NCI-H1930 (cell line): ENCODE measurements around the gene TNFRSF17.
"Not testable (repeated sequence)": the region's sequence is repeated elsewhere in the genome, so short reads cannot be mapped to it uniquely, and the experiment has no call there.

Experiments
- DNase-seq, 2 experiments: peaks; one replicate each; lab custom pipeline; 2025; lab: John Stamatoyannopoulos, UW

TNFRSF17 gene

DNA sequence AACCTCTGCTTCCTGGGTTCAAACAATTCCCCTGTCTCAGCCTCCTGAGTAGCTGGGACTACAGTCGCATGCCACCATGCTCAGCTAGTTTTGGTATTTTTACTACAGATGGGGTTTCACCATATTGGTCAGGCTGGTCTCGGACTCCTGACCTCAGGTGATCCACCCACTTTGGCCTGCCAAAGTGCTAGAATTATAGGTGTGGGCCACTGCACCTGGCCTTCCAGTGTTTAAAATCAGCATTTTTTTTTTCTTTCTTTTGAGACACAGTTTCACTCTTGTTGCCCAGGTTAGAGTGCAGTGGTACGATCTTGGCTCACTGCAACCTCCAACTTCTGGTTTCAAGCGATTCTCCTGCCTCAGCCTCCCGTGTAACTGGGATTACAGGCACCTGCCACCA lies 5.3 kb downstream of the TNFRSF17 start:
- not testable (repeated sequence) for DNase-seq

DNA sequence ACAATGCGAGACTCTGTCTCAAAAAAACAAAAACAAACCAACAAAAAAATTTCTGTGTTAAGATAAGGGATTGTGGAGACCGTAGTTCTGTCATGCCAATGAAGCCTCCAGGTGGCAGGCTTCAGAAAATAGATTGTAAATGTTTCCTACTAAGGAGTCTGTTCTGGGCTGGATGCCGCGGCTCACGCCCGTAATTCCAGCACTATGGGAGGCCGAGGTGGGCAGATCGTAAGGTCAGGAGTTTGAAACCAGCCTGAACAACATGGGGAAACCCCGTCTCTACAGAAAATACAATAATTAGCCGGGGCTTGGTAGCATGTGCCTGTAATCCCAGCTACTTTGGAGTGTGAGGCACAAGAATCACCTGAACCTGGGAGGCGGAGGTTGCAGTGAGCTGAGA lies 7.1 kb downstream of the TNFRSF17 start:
- no peak for DNase-seq

DNA sequence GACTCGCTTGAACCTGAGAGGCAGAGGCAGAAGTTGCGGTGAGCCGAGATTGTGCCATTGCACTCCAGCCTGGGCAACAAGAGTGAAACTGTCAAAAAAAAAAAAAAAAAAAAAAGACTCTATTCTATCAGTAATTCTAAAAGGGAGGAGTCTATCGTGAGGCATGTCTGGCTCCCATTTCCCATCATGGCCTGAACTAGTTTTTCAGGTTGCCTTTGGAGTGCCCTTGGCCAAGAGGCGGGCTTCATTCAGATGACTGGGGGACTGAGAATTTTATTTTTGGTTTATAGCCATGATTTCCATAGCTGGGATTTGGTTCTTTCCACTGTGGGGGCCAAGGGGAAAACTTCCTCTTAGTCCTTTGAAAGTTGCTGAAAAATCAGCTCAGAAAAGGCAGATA lies 8.1 kb downstream of the TNFRSF17 start:
- no peak for DNase-seq

DNA sequence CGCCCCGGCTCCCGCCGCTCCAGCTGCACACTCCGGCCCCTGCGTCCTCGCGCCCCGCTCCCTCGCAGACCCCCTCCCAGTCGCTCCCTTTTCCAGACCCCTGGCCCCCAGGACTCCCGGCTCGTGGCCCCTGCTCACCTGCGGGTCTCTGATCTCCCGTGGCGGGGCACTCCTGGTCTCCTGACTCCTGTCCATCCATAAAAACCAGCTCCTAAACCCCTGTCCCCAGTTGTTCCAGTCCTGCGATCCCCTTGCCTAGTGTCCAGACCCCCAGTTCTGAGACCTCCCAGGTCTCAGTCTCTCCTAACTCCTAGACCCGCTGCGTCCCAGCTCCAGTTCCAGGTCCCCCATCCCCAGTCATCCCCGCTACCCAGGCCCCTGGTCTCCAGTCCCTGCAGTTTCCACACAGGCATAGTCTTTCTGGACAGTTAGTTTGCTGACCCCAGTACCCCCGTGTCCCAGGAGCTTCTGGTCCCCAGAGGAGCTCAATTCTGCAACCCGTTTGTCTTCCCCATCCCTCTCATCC lies 11.9 kb downstream of the TNFRSF17 start:
- DNase-seq = no peak

DNA sequence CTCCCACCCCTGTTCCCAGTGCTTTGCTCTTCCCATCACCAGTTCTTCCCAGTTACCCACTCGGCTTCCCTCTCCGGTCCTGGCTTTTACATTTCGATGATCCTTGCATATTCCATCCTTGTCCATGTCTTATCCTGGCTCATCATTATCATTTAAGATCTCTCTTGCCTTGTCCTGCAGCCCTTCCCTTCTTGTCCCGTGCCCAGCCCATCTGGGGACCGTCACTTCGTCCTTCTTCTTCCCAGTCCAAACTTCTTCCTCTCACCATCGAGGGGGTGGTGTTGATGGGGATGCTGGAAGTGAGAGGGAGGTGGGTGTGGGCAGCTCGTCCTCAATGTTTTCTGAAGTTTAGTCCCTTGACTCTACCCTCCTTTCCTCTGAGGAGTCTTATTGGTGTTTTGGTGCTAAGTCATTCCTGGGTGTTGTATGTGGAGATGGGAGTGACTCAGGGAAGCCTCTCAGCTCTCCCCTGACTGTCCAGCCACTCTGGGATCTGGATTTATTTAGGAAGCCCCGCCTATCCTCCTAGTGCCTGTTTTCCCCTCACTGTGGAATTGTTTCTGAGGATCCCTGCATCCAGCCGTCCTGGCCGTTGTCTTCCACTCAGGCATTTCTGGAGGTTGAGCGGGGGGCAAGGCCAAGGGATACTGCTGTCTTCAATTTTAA lies 12.5 kb downstream of the TNFRSF17 start:
- no peak for DNase-seq

DNA sequence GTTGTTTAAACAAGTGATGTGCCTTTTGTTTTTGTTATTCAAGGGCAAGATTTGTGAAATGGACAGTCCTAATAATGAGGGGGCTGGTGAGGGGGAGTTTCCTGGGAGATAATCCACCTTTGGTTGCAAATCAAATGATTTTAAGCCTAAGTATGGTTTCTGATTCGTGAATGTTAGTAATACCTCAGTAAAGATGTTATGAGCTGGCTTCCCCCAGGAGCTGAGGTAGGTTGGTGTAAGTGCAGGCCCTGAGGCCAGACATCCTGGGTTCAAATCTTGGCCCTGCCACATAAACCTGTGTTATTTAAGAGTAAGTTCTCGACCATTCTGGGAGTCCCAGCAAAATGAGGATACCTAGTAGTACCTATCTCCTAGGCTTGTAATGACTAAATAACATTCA lies 13.1 kb downstream of the TNFRSF17 start:
- DNase-seq = no peak

DNA sequence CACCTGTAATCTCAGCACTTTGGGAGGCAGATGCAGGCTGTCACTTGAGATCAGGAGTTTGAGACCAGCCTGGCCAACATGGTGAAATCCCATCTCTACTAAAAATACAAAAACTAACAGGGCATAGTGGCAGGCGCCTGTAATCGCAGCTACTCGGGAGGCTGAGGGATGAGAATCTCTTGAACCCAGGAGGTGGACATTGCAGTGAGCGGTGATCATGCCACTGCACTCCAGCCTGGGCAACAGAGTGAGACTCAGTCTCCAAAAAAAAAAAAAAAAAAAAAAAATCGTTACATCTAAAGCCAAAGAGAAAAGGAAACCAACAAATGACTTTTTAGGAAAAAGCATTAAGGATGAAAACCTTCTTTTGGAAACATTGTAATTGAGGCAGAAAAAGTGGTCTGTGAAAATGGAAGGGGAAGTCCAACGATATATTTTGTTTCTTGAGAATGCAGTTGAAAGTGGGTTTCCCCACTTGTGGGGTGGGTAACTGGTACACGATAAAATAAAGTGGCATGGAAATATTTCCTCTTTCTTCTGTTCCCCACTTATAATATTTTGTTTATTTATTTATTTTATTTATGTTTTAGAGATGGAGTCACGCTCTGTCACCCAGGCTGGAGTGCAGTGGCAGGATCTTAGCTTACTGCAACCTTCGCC lies 14.1 kb downstream of the TNFRSF17 start:
- no peak for DNase-seq

DNA sequence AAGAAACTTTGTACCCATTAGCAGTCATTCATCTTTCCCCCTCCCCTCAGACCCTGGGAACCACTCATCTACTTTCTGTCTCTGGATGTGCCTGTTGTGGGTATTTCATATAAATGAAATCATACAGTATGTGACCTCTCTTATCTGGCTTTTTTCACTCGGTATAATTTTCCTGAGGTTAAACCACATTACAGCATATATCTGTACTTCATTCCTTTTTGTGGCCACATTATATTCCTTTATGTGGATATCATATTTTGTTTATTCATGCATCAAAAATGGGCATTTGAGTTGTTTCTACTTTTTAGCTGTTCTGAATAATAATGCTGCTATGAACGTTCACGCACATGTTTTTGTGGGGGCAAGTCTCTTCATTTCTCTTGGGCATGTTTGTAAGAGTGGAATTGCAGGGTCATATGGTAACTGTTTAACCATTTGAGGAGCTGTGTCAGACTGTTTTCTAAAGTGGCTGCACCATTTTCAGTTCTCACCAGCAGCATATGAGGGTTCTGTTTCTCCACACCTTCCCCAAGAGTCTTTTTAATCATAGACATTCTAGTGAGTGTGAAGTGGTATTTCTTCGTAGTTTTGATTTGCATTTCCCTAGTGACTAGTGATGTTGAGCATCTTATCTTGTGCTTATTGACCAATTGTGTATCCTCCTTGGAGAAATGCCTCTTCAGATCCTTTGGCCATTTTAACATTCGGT lies 15.3 kb downstream of the TNFRSF17 start:
- DNase-seq = no peak

DNA sequence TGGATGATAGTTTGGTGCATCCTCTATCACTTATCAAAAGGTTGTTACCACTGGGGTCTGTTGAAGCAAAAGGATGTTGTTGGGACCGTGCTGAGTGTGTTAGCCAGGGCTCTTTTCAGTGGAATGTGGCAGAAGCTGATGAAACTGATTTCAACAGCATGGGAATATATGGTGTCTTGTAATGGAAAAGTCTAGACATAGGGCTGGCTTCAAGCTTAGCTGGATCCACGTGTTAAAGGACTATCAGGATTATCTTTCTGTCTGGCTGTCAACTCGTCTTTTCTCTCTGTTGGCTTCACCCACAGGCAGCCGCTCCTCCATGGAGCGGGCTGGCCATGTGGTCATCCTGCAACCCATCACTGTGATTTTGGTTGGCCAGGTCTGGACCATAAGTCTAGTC lies 20.2 kb downstream of the TNFRSF17 start:
- no peak for DNase-seq

DNA sequence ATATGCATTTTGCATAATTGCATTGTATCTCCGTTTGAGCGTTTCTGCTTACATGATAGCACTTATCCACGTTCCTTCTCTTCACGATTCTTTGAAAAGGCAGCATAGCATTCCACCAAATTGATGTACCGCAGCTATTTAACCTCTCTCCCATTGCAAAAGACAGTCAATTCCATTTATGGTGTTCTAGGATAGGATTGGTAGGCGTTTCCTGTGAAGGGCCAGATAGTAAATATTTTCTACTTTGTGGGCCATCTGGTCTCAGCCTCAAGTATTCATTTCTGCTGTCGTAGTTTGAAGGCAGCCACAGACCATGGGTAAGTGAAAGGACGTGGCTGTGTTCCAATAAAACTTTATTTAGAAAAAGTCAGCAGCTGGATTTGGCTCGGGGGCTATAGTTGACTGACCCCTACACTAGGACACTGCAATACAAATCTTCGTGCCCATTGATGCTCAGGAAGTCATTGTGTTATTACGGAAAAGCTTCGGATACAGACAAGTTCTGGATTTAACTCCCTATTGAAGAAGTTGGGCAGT lies 21.6 kb downstream of the TNFRSF17 start:
- no peak for DNase-seq

DNA sequence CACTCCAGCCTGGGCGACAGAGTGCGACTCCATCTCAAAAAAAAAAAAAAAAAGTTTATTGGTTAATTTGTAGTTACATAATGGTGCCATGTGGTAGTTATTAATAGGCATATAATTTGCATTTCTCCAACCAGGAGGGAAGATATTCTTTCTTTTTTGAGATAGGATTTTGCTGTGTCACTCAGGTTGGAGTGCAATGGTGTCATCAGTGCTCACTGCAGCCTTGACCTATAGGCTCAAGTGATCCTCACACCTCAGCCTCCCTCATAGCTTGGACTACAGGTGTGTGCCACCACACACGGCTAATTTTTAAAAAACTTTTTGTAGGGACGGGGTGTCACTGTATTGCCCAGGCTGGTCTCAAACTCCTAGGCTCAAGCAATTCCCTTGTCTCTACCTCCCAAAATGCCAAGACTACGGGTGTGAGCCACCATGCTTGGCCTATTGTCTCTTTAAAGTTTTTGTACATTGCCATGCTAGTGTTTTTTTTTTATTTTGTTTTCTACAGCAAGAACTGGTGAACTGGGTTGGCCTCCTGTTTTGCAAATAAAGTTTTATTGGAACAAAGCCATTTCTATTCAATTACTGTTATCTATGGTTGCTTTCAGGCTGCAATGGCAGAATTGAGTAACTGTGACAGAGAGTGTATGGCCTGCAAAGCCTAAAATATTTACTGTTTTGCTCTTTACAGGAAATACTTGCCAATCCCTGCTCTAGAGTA lies 23.4 kb downstream of the TNFRSF17 start:
- no peak for DNase-seq

DNA sequence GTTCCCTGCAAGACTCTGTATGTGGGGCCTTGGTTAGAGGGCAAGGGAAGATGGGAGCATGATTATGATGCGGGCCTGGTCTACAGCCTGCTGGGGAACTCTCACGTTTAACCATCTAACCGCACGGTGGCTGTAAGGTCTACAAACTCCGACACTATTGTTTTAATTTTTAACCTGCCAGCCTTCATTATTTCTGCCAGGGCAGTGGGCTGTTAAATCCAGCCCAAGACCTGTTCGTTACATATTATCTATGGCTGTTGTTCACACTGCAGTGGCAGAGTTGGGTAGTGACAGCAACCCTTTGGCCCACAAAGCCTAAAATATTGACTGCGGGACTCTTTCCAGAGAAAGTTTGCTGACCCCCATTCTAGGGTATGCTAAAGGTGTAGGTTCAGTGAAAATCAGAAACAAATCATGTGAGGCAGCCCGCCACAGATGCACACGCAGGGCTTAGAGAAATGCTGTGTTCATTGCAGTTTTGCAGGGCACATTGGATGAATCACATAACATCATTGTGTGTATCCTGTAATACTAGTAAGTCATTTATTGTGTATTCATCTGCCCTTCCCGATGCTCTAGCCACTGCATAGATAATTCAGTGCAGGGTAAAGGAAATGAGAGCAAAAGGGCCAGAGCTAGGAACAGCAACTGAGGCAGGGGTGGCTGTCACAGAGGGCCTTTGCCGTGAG lies 25.8 kb downstream of the TNFRSF17 start:
- no peak for DNase-seq

DNA sequence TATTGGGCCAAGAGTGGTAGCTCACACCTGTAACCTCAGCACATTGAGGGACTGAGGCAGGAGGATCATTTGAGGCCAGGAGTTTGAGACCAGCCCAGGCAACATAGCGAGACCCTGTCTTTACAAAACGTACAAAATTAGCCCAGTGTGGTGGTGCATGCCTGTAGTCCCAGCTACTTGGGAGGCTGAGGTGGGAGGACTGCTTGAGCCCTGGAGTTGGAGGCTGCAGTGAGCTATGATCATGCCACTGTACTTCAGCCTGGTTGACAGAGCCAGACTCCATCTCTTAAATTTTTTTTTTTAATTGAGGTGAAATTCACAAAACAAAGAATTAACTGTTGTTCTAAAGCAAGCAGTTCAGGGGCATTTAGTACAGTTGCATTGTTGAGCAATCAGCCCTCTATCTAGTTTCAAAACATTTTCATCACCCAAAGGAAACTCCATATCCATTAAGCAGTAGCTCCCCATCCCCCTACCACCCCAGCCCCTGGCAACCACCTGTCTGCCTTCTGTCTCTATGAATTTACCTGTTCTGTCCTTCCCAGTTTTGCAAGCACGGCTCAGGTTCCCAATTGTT lies 27.1 kb downstream of the TNFRSF17 start:
- no peak for DNase-seq

DNA sequence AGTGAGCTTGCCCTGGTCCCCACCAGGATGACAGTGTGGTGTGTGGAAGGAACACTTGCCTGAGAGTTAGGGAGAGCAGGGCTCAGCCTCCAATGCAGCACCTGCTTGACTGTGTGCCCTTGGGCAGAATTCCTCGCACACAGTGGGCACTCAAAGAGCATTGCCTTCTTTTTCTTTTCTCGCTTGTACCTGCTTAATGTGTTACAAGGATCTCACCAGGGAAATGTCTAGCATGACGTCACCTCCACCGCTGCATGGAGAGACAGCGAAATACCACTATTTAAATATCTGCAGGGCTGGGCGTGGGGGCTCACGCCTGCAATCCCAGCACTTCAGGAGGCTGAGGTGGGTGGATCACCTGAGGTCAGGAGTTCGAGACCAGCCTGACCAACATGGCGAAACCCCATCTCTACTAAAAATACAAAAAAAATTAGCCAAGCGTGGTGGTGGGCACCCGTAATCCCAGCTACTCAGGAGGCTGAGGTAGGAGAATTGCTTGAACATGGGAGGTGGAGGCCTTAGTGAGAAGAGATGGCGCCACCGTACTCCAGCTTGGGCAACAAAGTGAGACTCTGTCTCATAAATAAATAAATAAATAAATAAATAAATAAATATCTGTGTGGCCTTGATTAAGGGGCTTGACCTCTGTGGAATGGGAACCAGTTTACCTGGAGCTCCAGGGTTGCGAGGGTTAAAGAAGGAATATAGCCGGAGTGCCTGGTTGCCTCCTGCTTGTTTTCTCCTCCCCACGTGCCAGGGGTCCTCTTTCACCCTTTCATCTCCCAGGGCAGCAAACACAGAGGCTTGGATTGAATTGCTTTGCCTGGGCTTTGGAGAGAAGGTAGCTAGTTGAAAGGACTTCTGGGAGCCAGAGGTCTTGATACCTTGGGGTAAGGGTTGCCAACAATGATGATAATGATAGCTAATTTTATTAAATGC lies 27.8 kb downstream of the TNFRSF17 start:
- DNase-seq = no peak

DNA sequence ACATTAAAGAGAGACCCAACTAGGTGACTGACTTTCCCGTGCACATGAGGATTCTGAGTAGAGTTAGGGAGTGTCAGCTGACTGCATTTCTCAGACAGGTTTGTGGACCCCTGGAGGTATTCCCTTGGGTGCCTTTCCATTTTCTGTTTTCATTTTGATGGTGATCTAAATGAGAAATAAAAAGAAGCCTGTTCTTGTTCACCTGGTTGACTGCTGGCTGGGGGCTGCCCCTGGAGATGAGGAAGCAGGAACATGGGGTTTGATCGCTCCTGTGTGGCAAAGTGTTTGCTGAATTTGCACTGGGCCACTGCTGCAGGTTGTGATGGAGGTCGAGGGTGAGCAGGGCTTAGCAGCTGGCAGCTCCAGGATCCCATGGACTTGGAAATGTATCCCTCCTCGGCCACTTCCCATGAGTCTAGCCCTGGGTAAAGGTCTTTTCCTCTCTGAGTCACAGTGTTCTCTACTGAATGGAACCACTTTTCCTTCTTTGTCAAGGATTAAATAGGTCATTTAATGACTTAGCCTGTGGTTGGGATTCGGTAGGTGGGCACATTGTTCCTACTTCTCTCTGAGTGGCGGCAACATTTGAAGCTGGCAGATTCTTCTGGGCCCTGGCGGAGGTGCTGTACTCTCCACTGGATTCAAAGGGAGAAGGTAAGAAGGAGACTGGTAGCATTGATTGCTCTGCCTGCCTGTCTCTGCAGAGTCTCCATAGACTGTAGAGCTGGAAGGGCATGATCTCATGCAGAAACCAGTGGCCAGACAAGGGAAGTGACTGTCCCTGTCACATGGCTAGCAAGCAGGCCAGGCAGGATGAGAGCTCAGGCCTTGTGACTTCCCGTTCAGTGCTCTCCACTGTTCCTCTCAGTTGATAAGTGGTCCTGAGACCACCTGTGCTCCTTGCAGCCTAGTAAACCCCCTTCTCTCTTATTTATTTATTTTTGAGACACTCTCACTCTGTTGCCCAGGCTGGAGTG lies 29.4 kb downstream of the TNFRSF17 start:
- no peak for DNase-seq

DNA sequence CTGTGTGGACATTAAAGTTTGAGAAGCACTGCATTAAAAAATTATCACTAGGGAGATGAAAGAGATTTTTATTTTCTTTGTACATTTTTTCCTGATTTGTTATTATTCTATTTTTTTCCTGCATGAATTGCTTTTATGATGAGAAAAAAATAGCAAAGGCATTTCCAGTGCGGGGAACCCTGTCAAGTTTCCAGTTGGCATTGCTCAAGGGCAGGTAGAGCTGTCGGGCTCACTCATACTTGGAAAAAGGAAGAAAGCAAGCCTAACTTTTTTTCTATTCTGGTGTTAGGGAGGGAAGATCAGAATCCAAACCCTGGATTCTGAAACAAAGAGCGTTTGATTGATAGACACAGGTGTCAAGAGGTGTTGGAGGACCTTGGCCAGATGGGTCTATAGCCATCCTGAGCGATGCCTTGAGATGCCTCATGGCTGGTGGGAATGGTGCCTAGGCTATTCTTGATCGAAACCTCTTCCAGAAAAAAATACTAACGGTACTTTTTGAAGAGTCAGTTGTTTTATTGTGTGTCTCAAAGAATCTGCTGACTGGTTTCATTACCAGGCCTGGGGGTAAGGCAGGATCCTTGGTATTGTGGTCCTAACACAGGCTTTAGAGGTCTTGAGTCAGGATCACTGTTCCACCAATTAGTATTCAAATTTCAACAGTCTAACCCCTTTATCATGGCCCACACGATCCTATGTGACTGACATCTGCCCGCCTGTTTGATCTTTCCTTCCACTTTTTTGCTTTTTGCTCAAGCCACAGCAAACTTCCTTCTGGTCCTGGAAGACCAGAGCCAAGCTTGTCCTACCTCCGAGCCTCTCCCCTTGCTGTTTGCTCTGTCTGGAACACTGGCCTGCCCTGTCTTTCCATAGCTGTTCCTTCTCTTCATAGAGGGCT lies 31.7 kb downstream of the TNFRSF17 start:
- DNase-seq = no peak

DNA sequence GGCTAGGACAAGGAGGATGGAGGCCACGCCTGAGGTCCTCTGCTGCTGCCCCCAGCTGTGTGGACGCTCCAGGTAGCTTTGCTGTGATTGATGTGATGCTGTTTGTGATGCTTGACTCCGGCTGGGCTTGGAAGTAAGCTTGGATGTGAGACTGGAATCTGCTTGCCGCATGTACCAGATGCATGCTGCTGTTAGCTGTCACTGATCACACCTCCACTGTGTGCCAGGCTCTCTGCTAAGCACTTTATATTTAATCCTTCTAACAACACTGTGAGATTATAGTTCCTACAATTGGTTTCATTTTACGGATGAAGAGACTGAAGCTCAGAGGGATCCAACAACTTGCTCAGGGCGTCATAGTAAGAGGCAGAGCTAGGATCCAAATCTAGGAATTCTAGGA lies 35.0 kb downstream of the TNFRSF17 start:
- no peak for DNase-seq
